RCC 7860 (cell line): ENCODE measurements around the gene KIAA1755.
"Not testable (repeated sequence)": the region's sequence is repeated elsewhere in the genome, so short reads cannot be mapped to it uniquely, and the experiment has no call there.

Source experiments
- DNase-seq: peaks from one replicate; pipeline ENCODE4 v3.0.0-alpha.2; 2015; ENCODE audit warnings: low spot score
- FAIRE-seq: peaks from 2 replicates; lab custom pipeline; 2012; peaks lifted over from hg19 to GRCh38; lab: Jason Lieb, UNC

KIAA1755 gene

GRCh38 chr20:38267901-38268514, 7.5 kb upstream of the KIAA1755 start:
- FAIRE-seq (no peak), DNase-seq (no peak)

DNA sequence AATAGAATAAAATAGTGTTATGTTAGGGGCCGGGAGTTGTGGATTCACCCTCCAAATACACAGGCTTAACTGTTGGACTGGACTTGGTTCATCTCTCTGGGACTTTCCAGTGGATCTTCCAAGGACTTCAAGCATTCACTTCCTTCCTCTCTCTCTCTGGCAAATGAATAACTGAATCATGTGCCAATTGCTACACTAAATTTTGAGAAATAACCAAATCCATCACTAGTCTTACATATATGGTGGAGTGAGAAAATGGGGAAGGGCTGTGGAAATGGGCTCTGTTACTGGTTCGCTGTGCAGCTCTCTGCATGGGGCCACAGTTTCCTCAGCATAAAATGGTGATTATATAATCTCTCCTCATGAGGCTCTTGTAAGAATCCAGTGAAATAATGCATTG, 6.8 kb upstream of the KIAA1755 start:
- no peak for DNase-seq
- no peak for FAIRE-seq

DNA sequence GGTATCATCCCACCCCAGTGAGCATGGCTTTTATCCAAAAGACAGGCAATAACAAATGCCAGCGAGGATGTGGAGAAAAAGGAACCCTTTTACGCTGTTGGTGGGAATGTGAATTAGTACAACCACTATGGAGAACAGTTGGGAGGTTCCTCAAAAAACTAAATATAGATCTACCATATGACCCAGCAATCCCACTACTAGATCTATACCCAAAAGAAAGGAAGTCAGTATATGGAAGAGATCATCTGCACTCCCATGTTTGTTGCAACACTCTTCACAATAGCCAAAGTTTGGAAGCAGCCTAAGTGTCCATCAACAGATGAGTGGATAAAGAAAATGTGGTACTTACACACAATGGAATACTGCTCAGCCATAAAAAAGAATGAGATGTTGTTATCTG, 5.9 kb upstream of the KIAA1755 start:
- no peak for DNase-seq
- FAIRE-seq, result no peak

GRCh38 chr20:38262931-38263330, 2.4 kb upstream of the KIAA1755 start:
- no peak for FAIRE-seq
- no peak for DNase-seq

DNA sequence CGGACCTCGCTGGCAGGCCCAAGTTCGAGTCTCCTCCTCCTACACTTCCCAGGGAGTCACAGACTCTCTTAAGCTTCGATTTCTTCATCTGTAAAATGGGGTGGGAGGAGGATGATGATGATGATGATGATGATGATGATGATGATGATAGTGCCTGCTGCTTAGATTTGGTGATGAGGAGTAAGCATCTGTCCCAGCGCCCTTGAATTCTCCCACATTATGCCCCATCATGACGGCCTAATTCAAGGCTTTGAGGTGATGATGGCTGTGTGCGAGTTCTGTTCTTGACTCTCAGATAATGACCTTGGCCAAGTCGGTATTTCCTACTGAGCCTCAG, 487 bp upstream of the KIAA1755 start:
- DNase-seq (no peak), FAIRE-seq (no peak)

DNA sequence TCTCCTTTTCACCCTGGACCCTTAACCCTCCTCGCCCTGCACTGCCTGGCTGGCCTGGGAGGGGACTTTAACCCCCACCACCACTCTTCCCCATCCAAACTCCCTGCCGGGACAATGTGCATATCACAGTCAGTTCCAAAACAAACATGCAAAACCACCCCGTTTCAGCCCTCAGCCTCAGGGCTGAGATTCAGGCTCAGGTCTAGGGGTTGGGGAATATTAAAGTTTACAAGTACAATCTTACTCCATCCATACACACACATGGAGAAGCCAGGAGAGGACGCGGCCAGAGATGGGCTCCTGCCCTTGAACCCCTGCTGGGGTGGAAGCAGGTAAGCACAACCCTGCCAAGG, 534 bp downstream of the KIAA1755 start:
- FAIRE-seq, result no peak

GRCh38 chr20:38258545-38259215, 1.9 kb downstream of the KIAA1755 start:
- DNase-seq (no peak), FAIRE-seq (no peak)

More for the DNA sequence above, 534 bp downstream of the KIAA1755 start:
- no peak for DNase-seq

DNA sequence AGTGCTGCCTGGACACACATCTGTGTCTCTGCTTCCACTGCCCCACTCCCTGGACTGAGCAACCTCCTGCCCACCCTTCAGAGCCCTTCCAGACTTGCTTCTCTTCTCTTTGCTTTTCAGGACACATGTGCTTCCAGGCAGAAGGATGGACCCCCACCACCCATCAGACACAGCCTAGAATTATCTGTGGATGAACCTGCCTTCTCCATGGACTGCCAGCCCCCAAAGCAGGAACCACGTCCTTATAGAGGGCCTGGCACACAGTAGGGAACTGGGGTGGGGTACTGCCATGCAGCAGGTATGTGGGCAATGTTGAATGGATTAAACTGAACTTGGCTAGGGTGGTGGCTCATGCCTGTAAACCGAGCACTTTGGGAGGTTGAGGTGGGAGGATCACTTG, 3.6 kb downstream of the KIAA1755 start:
- DNase-seq, result no peak
- no peak for FAIRE-seq

DNA sequence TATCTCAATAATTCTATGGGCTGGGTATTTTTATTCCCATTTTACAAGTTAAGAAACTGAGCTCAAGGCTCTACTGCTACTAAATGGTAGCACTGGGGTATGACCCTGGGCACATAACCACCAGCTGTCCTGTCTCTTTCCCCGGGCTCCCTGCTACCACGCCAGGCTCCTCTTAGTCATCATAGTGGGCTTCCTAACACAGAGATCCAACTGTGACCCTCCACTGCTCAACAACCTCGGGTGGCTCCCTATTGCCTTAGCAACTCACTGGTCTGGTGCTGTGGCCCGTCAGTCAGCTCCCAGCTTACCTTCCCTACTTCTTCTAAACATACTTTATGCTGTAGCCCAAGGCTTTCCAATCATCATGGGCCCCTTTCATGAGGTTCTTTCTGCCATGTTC, 4.5 kb downstream of the KIAA1755 start:
- FAIRE-seq, result no peak

DNA sequence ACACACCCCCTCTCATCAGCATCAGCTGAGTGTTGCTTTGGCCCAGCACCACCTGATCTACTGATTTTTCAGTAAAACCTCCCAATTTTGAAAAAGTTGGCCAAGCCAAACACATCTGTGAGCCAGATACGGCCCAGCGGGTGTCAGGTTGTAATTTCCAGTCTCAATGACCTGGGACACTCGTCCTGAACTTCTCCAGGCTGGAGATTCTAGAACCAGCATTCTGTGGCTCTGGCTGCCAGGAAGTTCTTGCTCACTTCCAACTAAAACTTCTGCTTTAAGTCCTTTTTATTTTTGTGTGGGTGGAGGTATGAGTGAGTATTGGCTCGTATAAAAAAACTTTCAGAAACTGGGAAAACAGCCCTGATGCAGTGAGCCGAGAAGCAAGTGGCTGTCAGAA, 5.1 kb downstream of the KIAA1755 start:
- FAIRE-seq, result no peak
- no peak for DNase-seq

More for the DNA sequence above, 4.5 kb downstream of the KIAA1755 start:
- DNase-seq, result no peak

DNA sequence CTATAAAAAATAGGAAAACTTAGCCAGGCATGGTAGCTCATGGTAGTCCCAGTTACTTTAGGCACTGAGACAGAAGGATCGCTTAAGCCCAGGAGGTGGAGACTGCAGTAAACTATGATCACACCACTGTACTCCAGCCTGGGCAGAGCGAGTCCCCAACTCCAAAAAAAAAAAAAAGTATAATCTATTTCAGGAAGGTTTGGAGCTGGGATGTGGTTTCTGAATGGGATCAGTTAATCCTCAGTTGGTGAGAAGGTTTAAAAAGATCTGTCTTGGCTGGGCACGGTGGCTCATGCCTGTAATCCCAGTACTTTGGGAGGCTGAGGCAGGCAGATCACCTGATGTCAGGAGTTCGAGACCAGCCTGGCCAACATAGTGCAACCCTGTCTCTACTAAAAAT, 5.9 kb downstream of the KIAA1755 start:
- FAIRE-seq, DNase-seq: not testable (repeated sequence)

DNA sequence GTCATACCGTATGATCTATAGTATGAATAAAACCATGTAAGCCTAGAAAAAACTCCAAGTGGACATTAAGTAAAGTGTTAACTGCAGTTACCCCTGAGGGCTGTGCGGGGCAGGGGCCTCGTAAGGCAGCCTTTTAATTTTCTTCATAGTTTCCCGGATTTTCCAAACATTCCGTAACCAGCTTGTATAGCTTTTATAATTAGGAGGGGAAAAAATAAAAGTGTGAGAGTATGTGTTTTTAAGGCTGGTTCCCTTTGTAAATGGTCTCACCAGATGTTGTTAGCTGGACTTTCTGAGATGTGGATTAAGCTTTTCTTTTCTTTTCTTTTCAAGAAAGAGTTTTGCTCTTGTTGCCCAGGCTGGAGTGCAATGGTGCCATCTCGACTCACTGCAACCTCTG, 7.0 kb downstream of the KIAA1755 start:
- DNase-seq, result no peak
- FAIRE-seq, result no peak

DNA sequence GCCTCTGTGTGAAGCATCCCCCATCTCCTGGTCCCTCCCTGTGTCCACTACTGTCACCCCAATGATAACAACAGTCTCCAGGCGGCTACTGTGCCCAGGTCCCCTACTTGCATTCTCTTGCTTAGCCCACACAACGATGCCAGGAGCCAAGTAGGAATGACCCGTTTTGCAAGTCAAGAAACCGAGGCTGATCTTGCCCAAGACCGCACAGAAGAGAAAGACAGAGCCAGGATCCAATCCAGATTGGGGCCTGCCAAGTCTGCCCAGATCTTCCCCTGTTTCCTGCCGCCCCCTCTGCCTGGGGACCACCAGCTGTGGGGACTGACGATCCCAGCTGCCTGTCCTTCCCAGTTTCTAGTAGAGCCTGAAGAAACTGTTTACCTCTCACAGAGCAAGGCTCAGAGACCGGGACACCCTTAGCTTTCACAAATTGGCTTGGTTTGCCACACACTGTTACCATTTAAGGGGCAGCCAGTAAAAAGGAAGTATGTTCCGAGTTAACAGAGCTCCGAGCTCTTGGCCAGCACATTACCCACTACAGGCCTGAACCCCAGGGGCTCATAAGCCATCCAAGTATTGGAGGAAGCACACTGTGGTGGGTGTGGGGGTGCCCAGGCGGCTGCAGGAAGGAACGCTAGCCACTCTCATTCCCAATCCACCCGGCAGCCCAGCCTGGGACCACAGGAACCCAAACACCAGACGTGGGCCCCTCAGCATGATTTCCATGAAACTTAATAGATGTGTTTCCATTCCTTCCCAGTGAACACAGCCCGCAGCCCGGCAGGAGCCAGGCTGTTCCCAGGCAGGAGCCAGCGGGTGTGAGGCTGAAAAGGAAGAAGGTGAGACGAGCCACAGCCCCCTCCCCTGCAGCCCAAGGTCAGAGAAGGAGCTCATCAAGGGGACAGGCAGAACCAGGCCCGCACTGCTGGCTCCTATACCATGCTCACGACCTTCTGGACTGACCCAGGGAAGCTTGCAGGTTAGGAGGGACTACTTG, 7.9 kb downstream of the KIAA1755 start:
- FAIRE-seq (no peak), DNase-seq (no peak)

- FAIRE-seq, result not testable (repeated sequence)
Measured at GRCh38 chr20:38251441-38251840, 9.1 kb downstream of the KIAA1755 start.

GRCh38 chr20:38250609-38251008, 9.9 kb downstream of the KIAA1755 start:
- DNase-seq, result no peak
- FAIRE-seq, result no peak

More at GRCh38 chr20:38251441-38251840, 9.1 kb downstream of the KIAA1755 start:
- not testable (repeated sequence) for DNase-seq

GRCh38 chr20:38249536-38250310, 10.8 kb downstream of the KIAA1755 start:
- no peak for FAIRE-seq
- DNase-seq, result no peak

GRCh38 chr20:38248133-38248532, 12.4 kb downstream of the KIAA1755 start:
- DNase-seq (no peak), FAIRE-seq (no peak)

GRCh38 chr20:38247725-38248124, 12.8 kb downstream of the KIAA1755 start:
- not testable (repeated sequence) for FAIRE-seq, DNase-seq

- FAIRE-seq (no peak), DNase-seq (no peak)
Measured at GRCh38 chr20:38247166-38247509, 13.4 kb downstream of the KIAA1755 start.

DNA sequence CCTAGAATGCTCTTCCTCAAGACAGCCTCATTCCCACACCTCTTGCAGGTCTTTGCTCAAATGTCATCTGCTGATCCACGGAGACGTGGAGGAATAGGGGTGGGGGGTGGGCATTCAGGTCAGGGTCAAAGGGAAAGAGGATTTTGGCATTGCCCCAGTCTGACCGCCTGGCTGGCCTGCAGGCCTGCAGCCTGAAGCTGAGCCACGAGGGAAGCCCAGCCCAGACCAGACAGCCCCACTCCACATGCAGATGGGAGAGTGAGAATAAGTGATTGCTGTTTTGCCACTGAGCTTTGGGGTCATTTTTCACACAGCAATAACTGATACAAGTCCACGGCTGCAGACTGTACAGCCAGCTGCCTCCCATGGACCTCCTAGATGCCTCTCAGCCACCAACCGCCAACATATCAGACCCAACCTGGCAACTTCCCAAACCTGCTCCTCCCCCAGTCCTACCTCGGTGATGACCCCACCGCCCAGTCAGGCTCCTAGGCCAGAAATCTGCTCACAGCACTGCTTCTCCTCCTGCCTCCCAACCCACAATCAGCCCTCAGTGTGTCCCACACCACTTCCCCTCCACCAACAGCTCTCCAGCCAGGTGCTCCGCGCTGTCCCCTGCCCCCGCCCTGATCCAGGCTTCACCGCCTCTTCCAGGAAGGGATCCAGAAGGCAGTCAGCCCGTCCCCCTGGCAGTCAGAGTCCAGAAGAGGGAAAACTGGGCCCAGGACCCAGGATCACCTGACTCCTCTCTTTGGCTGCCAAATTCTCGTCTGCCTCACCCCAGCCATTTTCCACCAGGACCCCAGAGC, 14.0 kb downstream of the KIAA1755 start:
- DNase-seq (no peak), FAIRE-seq (no peak)
